GM21381 (cell line): ENCODE data around the gene KRT9.
"Not testable (repeated sequence)": the region's sequence is repeated elsewhere in the genome, so short reads cannot be mapped to it uniquely, and the experiment has no call there.

Source experiments
- ATAC-seq: cut with Tn5 transposase; IDR thresholded peaks from one replicate; pipeline ENCODE4 v1.9.1; 2021; ENCODE audit warnings: mild to moderate bottlenecking, moderate library complexity; ENCODE audit not compliant: unreplicated experiment

The KRT9 gene

DNA sequence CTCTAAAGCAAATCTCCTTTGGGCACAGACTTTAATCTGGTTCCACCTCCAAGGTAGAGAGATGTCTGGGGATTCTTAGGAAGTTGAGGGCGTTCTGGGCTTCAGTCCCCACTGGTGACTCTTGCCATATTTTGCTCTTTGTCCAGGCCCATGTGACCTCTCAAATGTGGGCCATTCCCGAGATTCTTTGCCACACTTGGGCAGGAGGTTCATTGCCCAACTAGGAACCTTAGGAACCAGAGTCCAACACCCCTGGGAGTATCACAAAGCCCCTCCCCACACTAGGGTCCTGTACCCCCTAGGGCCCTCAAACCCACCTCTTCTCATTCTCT lies 8.4 kb upstream of the KRT9 start:
- no peak for ATAC-seq

DNA sequence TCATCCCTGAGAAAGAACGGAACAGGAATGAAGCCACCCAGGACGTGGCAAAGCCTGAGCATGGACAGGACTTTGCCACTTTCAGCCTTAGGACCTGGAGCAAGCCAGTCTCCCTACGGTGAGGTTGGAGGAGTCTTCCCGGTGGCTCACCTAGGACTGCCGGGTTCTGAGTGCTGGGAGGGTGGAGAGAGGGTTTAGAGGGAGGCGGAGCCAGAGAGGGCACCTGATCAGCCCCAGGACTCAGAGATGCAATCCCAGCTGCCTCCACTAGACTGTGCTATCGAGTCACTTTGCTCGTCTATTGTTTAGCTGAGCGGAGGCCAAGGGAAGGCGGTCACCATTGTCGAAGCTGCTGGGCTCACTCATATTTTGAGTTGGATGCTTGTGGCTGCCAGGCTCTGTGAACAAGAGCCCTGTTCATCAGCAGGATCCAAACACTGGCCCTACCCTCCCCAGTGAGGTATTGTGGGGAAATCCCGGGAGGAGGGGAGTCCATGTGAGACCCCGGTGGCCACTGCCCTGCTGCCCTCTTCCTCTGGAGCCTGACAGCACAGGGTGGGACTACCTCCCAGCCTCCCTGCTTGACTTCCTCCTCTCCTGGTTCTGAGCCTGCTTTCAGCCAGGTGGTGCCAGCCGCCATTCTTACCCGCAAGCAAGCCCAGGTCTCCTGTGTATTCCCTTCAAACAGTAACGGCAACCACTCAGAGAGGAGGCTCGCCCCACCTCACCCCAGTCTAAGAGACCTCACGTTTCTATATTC lies 7.8 kb upstream of the KRT9 start:
- ATAC-seq, result no peak

DNA sequence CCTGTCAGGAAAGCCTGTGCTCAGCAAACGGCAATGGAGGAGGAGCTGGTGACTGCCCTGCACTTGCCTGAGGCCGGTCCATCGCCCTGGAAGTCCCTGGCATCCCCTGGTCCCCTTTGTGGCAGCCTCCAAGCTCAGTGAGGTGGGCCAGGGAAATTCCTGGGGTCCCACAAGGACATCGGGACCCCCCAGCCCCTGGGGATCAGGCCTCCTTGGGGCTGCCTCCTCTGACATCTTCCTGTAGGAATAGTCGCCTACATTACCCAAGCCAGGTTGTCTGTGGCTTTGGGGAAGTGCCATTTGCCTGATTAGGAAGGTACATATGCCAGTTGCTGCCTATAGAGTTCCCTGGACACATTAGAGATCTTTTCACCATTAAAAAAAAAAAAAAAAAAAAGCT lies 7.1 kb upstream of the KRT9 start:
- no peak for ATAC-seq

DNA sequence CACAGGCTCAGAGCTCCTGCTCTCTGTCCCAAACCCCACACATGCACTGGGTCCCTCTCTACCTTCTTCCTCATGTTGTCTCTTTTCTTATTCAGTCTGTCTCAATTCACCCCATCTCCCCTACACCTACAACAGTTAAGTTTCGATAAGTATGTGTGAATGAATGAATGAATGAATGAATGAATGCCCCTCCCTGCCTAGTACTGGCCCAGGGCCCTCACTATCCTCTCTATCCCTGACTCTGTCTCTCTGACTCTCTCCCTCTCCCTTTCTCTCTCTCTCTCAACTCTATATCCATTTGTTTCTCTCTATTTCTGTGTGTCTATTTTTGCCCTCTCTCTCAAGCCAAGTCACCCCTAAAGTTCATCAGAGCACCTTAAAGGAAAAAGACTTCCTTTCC lies 6.7 kb upstream of the KRT9 start:
- no peak for ATAC-seq

DNA sequence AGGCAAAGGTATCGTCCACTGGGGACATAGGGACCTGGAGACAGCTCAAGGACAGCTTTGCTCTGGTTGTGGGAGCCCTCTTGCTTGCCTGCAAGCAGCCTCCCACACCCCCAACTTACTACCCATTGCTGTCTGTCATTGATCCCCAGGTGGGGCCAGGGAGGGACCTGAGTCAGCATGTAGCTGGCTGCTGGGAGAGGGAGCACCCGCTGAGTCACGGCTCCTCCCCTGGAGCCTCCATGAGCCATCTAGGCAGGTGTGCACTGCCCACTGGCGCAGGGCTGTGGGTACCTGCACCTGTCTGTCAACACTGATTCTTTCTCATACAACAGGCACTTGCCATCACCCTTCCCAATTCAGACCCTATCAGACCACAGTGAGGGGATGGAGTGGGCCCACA lies 4.9 kb upstream of the KRT9 start:
- ATAC-seq, result not testable (repeated sequence)

DNA sequence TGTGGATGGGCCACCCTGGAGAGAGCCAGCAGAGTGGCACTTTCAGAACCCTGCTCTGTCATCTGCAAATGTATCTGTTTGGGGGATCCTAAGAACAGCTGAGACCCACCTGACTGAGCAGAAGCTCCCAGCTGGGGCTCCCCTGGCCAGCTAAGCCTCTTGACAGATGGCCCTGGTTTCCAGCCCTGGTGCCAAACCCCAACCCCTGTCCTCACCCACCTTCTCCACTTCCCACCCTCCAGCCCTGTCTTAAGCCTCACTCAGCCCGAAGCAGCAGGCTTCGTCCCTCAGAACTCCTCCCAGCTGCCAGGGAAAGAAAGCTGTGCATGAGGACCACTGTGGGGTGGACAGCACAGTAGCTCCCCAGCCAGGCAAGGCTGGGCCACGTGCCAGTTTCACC lies 3.5 kb upstream of the KRT9 start:
- no peak for ATAC-seq

DNA sequence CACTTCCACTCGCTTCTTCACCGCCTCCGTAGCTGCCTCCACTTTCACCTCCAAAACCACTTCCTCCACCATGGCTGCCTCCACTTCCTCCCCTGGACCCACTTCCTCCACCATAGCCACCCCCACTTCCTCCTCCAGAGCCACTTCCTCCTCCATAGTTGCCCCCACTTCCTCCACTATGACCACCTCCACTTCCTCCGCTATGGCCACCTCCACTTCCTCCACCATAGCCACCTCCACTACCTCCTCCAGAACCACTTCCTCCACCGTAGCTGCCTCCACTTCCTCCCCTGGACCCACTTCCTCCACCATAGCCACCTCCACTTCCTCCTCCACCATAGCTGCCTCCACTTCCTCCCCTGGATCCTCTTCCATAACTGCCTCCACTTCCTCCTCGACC lies 4.5 kb downstream of the KRT9 start:
- no peak for ATAC-seq

DNA sequence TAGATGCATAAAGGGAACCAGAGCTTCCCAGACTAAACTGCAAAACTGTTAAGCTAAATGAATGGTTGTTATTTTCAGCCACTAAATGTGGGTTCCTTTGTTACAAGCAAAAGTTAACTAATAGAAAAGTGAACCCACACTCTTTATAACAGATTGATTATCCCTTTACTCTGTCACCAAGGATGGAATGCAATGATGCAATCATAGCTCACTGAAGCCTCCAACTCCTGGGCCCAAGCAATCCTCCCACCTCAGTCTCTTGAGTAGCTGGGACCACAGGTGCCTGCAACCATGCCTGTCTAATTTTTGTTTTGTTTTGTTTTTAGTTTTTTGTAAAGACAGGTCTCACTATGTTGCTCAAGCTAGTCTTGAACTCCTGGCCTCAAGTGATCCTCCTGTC lies 6.5 kb downstream of the KRT9 start:
- no peak for ATAC-seq

DNA sequence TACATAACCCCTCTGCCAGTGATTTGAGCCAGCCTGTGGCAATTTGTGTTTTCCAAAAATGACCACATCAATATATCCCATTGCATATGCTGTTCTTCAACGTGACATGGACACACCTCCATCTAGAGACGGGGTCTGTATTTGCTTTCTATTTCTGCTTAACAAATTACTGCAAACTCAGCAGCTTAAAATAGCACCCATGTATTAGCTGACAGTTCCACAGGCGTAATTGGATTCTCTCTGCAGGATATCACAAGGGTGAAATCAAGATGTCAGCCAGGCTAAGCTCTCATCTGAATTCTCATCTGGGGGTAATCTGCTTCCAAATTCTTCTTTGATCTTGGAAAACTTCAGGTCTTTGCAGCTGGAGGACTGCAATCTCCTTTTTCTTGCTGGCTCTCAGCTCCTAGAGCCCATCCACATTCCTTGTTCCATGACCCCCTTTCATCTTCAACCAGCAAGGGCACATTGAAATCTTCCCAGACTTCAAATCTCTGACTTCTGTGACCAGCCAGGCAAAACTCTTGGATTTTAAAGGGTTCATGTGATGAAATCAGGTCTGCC lies 8.2 kb downstream of the KRT9 start:
- no peak for ATAC-seq

DNA sequence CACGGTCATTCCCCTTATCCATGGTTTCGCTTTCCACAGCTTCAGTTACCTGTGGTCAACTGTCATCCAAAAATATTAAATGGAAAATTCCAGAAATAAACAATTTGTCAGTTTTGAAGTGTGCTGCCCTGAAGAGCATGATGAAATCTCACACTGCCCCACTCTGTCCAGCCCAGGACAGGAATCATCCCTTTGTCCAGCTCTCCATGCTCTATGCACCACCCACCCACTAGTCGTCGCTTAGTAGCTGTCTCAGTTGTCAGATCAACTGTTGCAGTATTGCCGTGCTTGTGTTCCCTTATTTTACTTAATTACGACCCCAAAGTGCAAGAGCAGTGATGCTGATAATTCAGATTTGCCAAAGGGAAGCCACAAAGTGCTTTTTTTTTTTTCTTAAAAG lies 10.3 kb downstream of the KRT9 start:
- ATAC-seq, result no peak

DNA sequence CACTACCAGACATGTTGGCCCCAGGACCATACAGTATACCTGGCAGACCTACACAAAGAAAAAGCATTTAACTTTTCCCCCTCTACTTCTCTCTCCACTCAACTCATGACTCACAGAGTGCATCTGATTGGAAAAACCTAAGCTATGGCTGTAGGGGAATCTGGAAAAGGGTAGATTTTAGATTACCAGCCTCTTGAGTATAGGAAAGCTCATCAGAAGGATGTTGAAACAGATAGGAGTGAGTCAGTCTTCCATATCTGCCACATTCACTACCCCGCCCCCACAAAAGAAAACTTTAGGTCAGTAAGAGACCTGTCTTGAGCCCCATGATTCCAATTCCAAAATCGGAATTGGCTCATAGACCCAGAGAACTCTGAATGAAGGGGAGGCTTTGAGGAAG lies 12.3 kb downstream of the KRT9 start:
- no peak for ATAC-seq

DNA sequence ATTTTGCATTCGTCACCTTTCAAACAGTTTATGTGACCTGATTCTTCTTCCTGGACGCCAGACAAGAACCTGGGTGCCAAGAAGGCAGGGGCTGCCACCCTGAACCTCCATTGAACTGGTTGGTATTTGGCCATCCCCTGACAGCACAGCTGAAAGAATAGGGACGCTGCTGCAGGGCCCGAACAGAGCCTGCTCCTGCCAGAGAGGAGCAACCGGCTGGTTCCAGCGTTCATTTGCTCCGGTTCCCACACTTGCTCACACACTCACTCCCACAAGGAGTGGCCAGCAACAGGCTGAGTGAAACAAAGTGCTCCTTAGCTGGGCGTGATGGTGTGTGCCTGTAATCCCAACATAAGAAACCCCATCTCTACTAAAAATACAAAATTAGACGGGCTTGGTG lies 14.9 kb downstream of the KRT9 start:
- ATAC-seq, result no peak

DNA sequence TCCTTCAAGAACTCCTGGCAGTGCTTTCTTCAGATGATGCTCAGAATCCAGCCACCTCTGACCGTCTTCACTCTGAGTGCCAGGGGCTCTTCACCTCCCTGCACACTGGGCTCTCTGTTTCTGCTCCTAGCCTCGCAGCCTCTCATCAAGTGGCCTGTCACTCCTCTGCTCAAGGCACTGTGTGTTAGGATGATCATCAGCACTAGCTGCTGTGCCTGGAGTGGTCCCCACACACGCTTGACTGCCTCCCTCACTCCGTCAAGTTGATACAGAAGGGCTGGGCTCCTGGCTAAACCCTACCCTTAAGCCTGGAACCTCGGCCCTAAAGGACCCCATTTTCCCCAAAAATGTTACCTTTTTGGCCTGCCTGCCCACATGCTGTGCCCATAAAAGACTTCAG lies 15.6 kb downstream of the KRT9 start:
- ATAC-seq, result no peak

DNA sequence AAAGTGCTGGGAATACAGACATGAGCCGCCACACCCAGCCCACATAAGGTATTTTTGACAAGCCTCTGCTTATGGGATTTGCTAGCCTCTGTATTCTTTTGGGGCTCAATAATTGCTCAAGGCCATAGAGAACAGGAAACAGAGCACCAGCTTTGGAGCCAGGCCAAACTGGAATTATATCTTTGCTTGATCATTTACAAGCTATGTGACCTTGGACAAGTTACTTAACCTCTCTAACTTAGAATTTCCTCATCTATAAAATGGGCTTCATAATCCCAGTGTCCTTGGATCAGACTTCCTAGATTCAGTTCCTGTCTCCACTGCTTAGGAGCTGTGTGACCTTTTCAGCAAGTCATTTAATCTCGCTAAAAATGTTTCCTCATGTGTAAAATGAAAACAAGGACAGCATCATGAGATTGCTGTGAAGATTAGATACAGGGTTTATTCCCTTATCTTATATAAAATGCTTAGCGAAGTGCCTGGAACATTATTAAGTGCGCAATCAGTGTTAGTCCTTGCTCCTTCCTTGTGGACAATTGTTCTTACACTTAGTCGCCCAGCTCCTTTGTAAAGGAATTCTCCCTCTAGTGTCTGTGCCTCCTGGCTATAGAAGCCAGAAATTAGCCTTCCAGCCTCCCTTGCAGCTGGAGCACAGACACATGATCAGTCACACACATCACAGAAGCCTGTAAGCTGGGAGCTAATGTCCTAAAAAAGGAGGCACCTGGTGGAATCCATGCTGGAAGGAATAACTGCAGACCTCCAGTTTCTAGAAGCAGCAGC lies 16.6 kb downstream of the KRT9 start:
- no peak for ATAC-seq

DNA sequence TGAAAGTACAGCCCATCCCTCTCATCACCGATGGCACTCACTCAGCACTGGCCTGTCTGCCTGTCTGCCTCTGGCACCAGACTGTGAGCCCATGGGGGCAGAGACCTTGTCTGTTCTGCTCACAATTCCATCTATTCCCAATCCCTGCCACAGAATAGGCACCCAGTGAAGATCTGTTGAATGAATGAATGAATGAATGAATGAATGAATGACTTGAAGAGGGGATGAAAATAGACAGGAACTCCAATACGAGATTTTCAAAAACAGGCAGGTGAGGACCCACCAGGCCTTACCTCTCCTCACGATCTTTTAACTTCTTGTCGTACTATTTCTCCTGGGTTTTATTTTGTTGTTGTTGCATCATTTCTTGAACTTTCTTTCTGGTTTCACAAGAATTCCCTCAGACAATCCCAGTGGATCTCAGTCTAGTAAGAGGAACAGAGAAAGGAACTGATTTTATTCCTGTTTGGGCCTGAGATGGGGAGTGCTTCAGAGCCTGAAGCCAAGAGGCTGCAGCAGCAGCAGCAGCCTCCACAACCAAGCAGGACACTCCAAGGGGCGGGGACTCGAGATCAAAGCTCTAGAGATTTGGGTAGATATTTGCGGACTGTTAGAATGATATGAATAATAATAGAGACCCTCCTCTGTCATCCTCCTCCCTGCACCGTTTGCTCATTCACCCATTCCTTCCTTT lies 17.7 kb downstream of the KRT9 start:
- no peak for ATAC-seq

DNA sequence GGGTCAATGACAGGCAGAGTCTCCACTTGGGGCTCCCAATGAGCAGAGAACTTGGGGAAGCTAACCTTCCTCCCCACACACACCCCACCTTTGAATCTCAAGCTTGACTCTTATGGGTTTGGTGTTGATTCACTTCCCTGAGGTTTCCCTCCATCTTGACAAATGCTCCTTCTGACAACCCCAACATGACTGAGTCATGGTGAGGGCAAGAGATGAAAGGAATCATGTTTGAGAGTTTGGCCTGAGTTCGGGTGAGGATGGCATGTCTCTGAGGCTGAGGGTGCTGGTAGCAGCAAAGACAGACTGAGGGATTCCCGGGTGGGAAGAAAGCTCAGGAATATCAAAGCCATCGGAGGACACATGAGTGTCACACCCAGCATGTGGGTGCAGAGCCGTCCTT lies 18.7 kb downstream of the KRT9 start:
- ATAC-seq, result no peak

DNA sequence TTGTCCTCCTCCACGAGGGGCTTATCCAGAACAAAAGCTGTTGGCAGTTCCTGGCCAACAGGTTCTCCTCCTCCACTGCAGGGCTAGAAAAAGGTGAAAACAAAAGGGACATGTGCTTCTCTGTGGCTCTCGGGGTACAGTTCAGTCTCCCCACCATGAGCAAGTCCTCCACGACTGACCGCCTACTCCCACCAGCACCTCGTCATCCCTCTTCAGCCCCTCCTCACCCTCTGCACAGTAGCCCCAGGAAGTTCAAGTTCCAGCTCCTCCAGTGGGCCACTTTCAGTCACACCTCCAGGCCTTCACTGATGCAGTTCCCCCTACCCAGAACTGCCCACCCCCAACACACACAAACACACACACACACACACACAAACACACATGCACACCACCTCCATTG lies 19.4 kb downstream of the KRT9 start:
- no peak for ATAC-seq

DNA sequence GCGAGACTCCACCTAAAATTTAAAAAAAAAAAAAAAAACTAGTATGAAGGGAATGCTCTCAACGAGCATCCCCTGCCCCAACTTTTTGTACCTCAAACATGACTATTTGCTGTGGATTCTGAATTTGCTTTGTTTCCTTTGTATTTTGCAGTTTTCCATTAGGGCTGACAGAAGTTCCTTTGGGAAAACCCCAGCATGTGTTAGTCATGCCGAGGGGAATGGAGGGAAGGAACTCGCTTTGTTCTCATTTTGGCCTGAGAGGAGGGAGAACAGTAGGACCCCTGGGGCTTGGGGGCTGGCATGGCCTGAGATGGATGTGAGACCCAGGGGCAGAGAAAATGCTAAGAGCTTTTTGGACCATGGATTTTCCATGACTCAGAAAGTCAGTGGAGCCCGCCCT lies 20.5 kb downstream of the KRT9 start:
- no peak for ATAC-seq

DNA sequence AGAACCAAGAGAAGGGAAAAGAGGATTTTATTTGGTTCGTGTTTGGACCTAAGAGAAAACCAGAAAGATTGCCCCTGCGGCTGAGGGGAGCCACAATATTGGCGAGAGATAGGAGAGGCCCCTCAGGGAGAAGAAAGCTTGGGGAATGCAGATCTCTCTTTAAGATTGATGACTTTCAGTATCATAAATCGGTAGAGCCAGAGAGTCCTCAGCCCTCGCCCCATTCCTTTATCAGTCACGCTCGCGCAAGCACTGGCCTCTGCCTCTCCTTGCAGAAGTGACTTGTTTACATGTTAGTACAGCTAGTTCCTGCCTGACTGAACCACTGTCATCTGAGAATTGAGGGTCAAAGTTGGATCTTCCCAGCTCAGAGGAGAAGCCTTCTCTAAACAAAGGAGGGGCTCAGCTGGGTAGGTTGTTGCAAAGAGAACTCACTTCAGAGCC lies 22.2 kb downstream of the KRT9 start:
- no peak for ATAC-seq

DNA sequence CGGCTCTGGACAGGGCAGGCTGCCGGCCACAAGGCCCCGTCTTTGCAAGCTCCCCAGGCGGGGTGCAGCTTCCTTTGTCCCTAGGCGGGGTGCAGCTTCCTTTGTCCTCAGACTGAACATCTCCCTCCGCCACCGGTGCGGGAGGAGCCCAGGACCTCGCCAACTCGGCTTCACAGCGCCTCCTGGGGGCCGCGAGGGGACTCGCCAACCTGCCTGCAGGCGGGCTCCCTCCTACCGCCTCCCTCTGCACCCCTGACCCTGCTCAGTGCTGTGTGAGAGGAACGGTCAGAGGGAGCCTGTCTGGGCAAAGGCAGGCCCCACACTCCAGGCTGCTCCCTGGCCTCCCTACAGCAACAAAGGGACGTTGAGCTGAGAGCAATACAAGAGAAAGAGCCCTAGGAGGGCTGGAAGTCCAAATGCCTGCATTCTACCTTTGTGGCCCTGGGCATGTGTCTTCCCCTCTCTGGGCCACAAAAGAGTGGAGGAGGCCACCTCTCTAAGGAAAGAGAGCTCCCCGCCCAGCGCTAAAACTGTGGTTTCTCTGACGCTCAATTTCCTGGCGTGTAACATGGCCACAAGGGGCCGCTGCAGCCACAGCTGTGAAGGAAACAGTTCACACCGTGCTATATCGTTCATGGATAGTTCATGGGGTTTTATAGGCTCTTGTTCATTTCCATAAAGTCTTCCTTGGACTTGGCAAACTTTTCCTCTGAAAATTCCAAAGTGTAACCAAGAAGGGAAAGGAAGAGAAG lies 22.8 kb downstream of the KRT9 start:
- ATAC-seq, result no peak
